Skeletal muscle tissue (tissue), 4 donors: ENCODE measurements around the gene AK8. TPM values are rescaled to one million over a fixed set of nuclear protein-coding genes. Genes with fewer than 3 reads are reported as not detected.
"Not testable (repeated sequence)": the region's sequence is repeated elsewhere in the genome, so short reads cannot be mapped to it uniquely, and the experiment has no call there.

Experiments used
- H3K27ac ChIP-seq: one replicate; pipeline ENCODE4 v1.7.0; 2013; ENCODE audit warnings: mild to moderate bottlenecking, low read depth, low read length, inconsistent platforms
- H3K27me3 ChIP-seq, 3 donors: one replicate each; pipeline ENCODE4 v1.7.0; 2013; ENCODE audit warnings: low read length in 3 of 3; ENCODE audit not compliant: control insufficient read depth in 3 of 3, insufficient read depth in 3 of 3
- H3K36me3 ChIP-seq, 3 donors: one replicate each; pipeline ENCODE4 v1.7.0; 2013; ENCODE audit warnings: low read length in 3 of 3; ENCODE audit not compliant: control insufficient read depth in 3 of 3, insufficient read depth in 3 of 3
- H3K4me1 ChIP-seq, 3 donors: one replicate each; pipeline ENCODE4 v1.7.0; 2013; ENCODE audit warnings: low read length in 3 of 3, mild to moderate bottlenecking in 3 of 3; ENCODE audit not compliant: control insufficient read depth in 3 of 3, insufficient read depth in 3 of 3
- H3K4me3 ChIP-seq, 3 donors: one replicate each; pipeline ENCODE4 v1.7.0; 2013; ENCODE audit warnings: low read length in 3 of 3
- H3K9ac ChIP-seq, 3 donors: one replicate each; pipeline ENCODE4 v1.7.0; 2013; ENCODE audit warnings: low read length in 3 of 3, mild to moderate bottlenecking in 3 of 3, moderate library complexity in 2 of 3, low read depth in 1 of 3
- H3K9me3 ChIP-seq, 3 donors: one replicate each; pipeline ENCODE4 v1.7.0; 2013; ENCODE audit warnings: low read length in 3 of 3; ENCODE audit not compliant: control insufficient read depth in 3 of 3
- total RNA-seq: library from RNA; depleted of rRNA; stranded (reverse); fragments of >200 nt; gene quantifications from one replicate; pipeline ENCODE4 v1.2.3, GENCODE V29; 2014
- donor health status: Osteomylitis.

AK8 gene
- total RNA-seq, 1 donor from 2014 or later, result 0.52 TPM

GRCh38 chr9:132712753-132713152, 165.3 kb downstream of the AK8 start:
- no peaks in the 10 kb centered on the region for H3K36me3 ChIP-seq
- no peak overlapping the region for H3K27ac ChIP-seq
- peaks cover 13 to 19% (median 16%) of the 10 kb centered on the region in 3 donors for H3K27me3 ChIP-seq
- no peak overlapping the region for H3K4me3 ChIP-seq
- H3K9ac ChIP-seq, result no peak overlapping the region
- H3K4me1 ChIP-seq, result no peaks in the 10 kb centered on the region
- H3K9me3 ChIP-seq, result no peaks in the 10 kb centered on the region

- no peaks in the 10 kb centered on the region for H3K9me3 ChIP-seq
Observed at GRCh38 chr9:132711846-132712245, 166.2 kb downstream of the AK8 start.

DNA sequence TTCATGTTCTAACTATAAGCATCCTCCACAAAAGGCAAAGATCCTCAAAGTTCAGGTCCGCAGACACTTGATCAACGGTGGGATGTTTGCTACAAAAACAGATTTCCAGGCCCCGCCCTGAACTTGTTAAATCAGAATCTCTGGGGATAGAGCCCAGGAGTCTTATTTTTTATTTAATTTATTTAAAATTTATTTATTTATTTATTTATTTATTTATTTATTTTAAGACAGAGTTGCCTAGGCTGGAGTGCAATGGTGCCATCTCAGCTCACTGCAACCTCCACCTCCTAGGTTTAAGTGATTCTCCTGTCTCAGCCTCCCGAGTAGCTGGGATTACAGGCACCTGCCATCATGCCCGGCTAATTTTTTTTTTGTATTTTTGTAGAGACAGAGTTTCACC, 166.9 kb downstream of the AK8 start:
- peaks cover 11 to 16% (median 15%) of the 10 kb centered on the region in 3 donors for H3K27me3 ChIP-seq

More at GRCh38 chr9:132711846-132712245, 166.2 kb downstream of the AK8 start:
- Histone ChIP-seq H3K4me1 (no peaks in the 10 kb centered on the region), H3K27ac (no peak overlapping the region), H3K36me3 (no peaks in the 10 kb centered on the region), H3K4me3 (no peak overlapping the region), H3K9ac (no peak overlapping the region), H3K27me3 (peaks cover 8 to 12% (median 12%) of the 10 kb centered on the region in 3 donors)

GRCh38 chr9:132710333-132710732, 167.8 kb downstream of the AK8 start:
- Histone ChIP-seq H3K27me3 (peaks cover 8 to 20% (median 15%) of the 10 kb centered on the region in 3 donors), H3K4me3 (no peak overlapping the region), H3K36me3 (no peaks in the 10 kb centered on the region), H3K9me3 (no peaks in the 10 kb centered on the region), H3K27ac (no peak overlapping the region), H3K9ac (no peak overlapping the region), H3K4me1 (no peaks in the 10 kb centered on the region)

More for the DNA sequence above, 166.9 kb downstream of the AK8 start:
- not testable (repeated sequence) for H3K9ac ChIP-seq, H3K9me3 ChIP-seq, H3K27ac ChIP-seq, H3K4me3 ChIP-seq, H3K36me3 ChIP-seq, H3K4me1 ChIP-seq

GRCh38 chr9:132708769-132709430, 169.2 kb downstream of the AK8 start:
- Histone ChIP-seq H3K27me3 (peaks cover 8 to 22% (median 15%) of the 10 kb centered on the region in 3 donors), H3K4me1 (no peaks in the 10 kb centered on the region), H3K9me3 (no peaks in the 10 kb centered on the region), H3K36me3 (no peaks in the 10 kb centered on the region), H3K9ac (no peak overlapping the region), H3K4me3 (no peak overlapping the region), H3K27ac (no peak overlapping the region)

DNA sequence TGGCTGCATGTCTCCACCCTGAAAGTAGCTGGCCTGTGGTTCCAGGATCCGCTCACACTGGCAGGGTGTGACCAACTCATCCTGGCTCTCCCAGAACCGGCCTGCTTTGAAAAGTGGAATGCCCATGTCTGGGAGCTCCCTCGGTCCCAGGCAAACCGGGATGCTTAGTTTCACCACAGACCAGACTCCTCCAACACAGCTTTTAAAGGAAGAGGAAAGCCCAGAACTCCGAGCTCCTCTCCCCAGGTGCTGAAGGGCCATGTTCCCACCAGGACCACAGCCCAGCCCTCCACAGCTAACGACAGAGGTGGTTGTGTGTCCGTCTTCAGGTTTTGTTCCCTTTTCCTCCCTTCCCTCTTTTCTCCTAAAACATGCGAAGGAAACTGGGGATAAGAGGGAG, 169.8 kb downstream of the AK8 start:
- H3K27ac ChIP-seq, result no peak overlapping the region
- no peaks in the 10 kb centered on the region for H3K9me3 ChIP-seq
- no peaks in the 10 kb centered on the region for H3K4me1 ChIP-seq
- H3K4me3 ChIP-seq, result no peak overlapping the region
- no peaks in the 10 kb centered on the region for H3K36me3 ChIP-seq
- peaks cover 8 to 22% (median 15%) of the 10 kb centered on the region in 3 donors for H3K27me3 ChIP-seq
- H3K9ac ChIP-seq, result no peak overlapping the region

DNA sequence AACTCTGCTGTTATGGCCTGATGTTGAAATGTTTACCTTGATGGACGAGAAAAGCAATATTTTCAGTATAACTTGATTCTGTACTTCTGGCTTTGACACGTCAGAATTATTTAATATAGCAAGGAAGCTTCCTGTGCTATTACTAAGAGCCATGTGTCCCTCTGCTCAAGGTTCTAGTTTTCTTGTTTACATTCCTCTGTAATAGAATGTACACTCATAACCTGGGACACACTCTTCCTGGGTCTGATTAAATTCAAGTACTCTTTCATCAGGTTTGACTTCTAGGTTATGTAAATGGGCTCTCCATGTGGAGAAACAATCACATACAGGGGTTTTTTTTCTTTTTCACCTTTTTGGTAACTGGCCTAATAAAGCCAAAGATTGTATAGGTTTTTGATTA, 174.7 kb downstream of the AK8 start:
- Histone ChIP-seq H3K4me1 (no peaks in the 10 kb centered on the region), H3K4me3 (no peak overlapping the region), H3K27ac (no peak overlapping the region), H3K9me3 (no peaks in the 10 kb centered on the region), H3K9ac (no peak overlapping the region), H3K36me3 (no peaks in the 10 kb centered on the region), H3K27me3 (peaks cover 6 to 13% (median 10%) of the 10 kb centered on the region in 3 donors)

GRCh38 chr9:132702254-132702653, 175.8 kb downstream of the AK8 start:
- Histone ChIP-seq H3K9me3 (peaks cover 0 to 6% (median 3%) of the 10 kb centered on the region in 3 donors), H3K4me3 (no peak overlapping the region), H3K27me3 (peaks cover 3 to 13% (median 10%) of the 10 kb centered on the region in 3 donors), H3K9ac (no peak overlapping the region), H3K36me3 (no peaks in the 10 kb centered on the region), H3K4me1 (no peaks in the 10 kb centered on the region), H3K27ac (no peak overlapping the region)

DNA sequence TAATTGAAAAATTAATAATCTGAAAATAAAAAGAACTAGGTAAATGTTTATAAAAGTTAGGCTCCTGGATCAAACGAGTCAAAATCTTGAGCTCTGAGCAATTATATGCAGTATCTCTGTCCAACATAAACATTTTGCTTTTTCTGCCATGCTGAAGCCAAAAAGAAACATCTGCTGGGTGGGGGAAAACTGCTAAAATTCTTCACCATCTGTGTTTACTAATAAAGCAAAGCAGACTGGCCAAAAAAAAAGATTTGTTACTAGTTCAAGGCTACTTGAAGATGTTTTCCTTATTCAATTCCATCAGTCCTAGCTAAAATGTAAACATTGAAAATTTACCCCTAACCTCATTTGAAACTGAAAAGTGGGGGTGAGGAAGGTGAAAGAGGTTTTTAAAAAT, 178.1 kb downstream of the AK8 start:
- no peaks in the 10 kb centered on the region for H3K4me1 ChIP-seq
- H3K9ac ChIP-seq, result no peak overlapping the region
- no peak overlapping the region for H3K4me3 ChIP-seq
- peaks cover 0 to 14% (median 3%) of the 10 kb centered on the region in 3 donors for H3K9me3 ChIP-seq
- H3K27ac ChIP-seq, result no peak overlapping the region
- no peaks in the 10 kb centered on the region for H3K36me3 ChIP-seq
- no peaks in the 10 kb centered on the region for H3K27me3 ChIP-seq

- no peak overlapping the region for H3K4me3 ChIP-seq
- peaks cover 0 to 14% (median 3%) of the 10 kb centered on the region in 3 donors for H3K9me3 ChIP-seq
- H3K4me1 ChIP-seq, result no peaks in the 10 kb centered on the region
- H3K9ac ChIP-seq, result no peak overlapping the region
- H3K36me3 ChIP-seq, result no peaks in the 10 kb centered on the region
- H3K27ac ChIP-seq, result no peak overlapping the region
- no peaks in the 10 kb centered on the region for H3K27me3 ChIP-seq
Observed at GRCh38 chr9:132698989-132699388, 179.1 kb downstream of the AK8 start.
